Caco-2 (cell line): ENCODE measurements around the gene STRN3. TPM values are rescaled to one million over a fixed set of nuclear protein-coding genes. Genes with fewer than 3 reads are reported as not detected.
"Not testable (repeated sequence)": the region's sequence is repeated elsewhere in the genome, so short reads cannot be mapped to it uniquely, and the experiment has no call there.

ENCODE experiments used
- BruUV-seq: library from RNA; stranded (reverse); fragments of 400-500 nt; replicated peaks from 2 replicates; lab custom pipeline; 2021; lab: Mats Ljungman, UMichigan
- CTCF ChIA-PET: fragments of 300-600 bp; sonication (Branson Sonifier 250); formaldehyde crosslinking; loops from one replicate; lab custom pipeline; 2022; ENCODE audit warnings: antibody characterized with exemption; lab: Charles Lee
- POLR2A ChIA-PET: fragments of 300-600 bp; sonication (Branson Sonifier 250); formaldehyde crosslinking; loops from one replicate; lab custom pipeline; 2022; ENCODE audit warnings: antibody characterized with exemption; lab: Charles Lee
- DNase-seq, 2 experiments: peaks; one replicate each; pipeline versions ENCODE4 v3.0.0 to v3.0.0-alpha.2; 2020 to 2022
- H3K27me3 ChIP-seq: replicated peaks from 2 replicates; pipeline ENCODE4 v1.6.0; 2011; ENCODE audit warnings: low read length; ENCODE audit not compliant: control insufficient read depth, insufficient read depth
- H3K36me3 ChIP-seq: 2 replicates; pipeline ENCODE4 v1.5.1; 2011; ENCODE audit warnings: low read length; ENCODE audit not compliant: control insufficient read depth, insufficient read depth
- H3K4me1 ChIP-seq: fragments of 250-450 bp; sonication (Bioruptor Pico); 2 replicates; pipeline ENCODE4 v1.5.1; 2020; ENCODE audit warnings: mild to moderate bottlenecking
- H3K4me3 ChIP-seq: 2 replicates; pipeline ENCODE4 v1.5.1; 2011; ENCODE audit warnings: low read depth, mild to moderate bottlenecking, control low read depth, low read length
- H3K9me3 ChIP-seq: fragments of 250-450 bp; sonication (Bioruptor Pico); 2 replicates; pipeline ENCODE4 v1.5.1; 2020; ENCODE audit warnings: mild to moderate bottlenecking, moderate library complexity
- H3K27ac Mint-ChIP-seq: one replicate; pipeline ENCODE4 v1.8.0; 2022; ENCODE audit warnings: mixed read lengths; ENCODE audit not compliant: unreplicated experiment
- H3K27me3 Mint-ChIP-seq: one replicate; pipeline ENCODE4 v1.8.0; 2022; ENCODE audit warnings: mixed read lengths; ENCODE audit not compliant: insufficient read depth, unreplicated experiment
- H3K36me3 Mint-ChIP-seq: one replicate; pipeline ENCODE4 v1.8.0; 2022; ENCODE audit warnings: mild to moderate bottlenecking, mixed read lengths; ENCODE audit not compliant: insufficient read depth, unreplicated experiment
- H3K4me1 Mint-ChIP-seq: one replicate; pipeline ENCODE4 v1.8.0; 2022; ENCODE audit warnings: low read depth, mixed read lengths; ENCODE audit not compliant: unreplicated experiment
- H3K4me3 Mint-ChIP-seq: one replicate; pipeline ENCODE4 v1.8.0; 2022; ENCODE audit warnings: mild to moderate bottlenecking, moderate library complexity, mixed read lengths; ENCODE audit not compliant: unreplicated experiment
- H3K9me3 Mint-ChIP-seq: one replicate; pipeline ENCODE4 v1.8.0; 2022; ENCODE audit warnings: mixed read lengths; ENCODE audit not compliant: unreplicated experiment
- CTCF ChIP-seq, 2 experiments: fragments of 200-600 bp in 1 of 2; IDR thresholded peaks; 1 replicate in 1 of 2; 2 replicates in 1 of 2; pipeline versions ENCODE4 v1.5.1 to v1.8.0; 2011 to 2022; ENCODE audit warnings: antibody characterized with exemption in 1 of 2, control low read depth in 1 of 2, inconsistent platforms in 1 of 2, low read depth in 1 of 2, low read length in 1 of 2, mild to moderate bottlenecking in 1 of 2, moderate library complexity in 1 of 2; ENCODE audit not compliant: insufficient read depth in 1 of 2, severe bottlenecking in 1 of 2, unreplicated experiment in 1 of 2
- intact Hi-C: fragments of 100-400 bp; cut with micrococcal nuclease; formaldehyde crosslinking; loops from one replicate; pipeline ENCODE4 v1.10.0; 2022; ENCODE audit not compliant: unreplicated experiment
- total RNA-seq: library from RNA; stranded (reverse); gene quantifications from 2 replicates; pipeline ENCODE4 v1.2.3, GENCODE V29; 2022

STRN3 gene
- total RNA-seq, 1 experiment from 2014 or later, result 38.0 TPM

- no peak for DNase-seq
- ChIA-PET POLR2A (no interaction called here), CTCF (no interaction called here)
- H3K9me3 Mint-ChIP-seq, result no peaks in the 10 kb centered on the region
- no peaks in the 10 kb centered on the region for H3K4me1 ChIP-seq
- H3K4me3 Mint-ChIP-seq, result no peak overlapping the region
- H3K36me3 ChIP-seq, result peaks cover 2% of the 10 kb centered on the region; the same call in 1 of the 2 replicates
- intact Hi-C loops, result no loop called here
- no peaks in the 10 kb centered on the region for H3K4me1 Mint-ChIP-seq
- BruUV-seq, result no TSS peak
- H3K4me3 ChIP-seq, result no peak overlapping the region
- no peak overlapping the region for H3K27ac Mint-ChIP-seq
- H3K36me3 Mint-ChIP-seq, result peaks cover 43% of the 10 kb centered on the region
- no peaks in the 10 kb centered on the region for H3K27me3 Mint-ChIP-seq
- H3K27me3 ChIP-seq, result no peaks in the 10 kb centered on the region
- H3K9me3 ChIP-seq, result no peaks in the 10 kb centered on the region
- TF ChIP-seq CTCF (IDR thresholded peaks at IDR 0.05; ENCODE audit: insufficient read depth in 1 of 2, low read depth in 1 of 2, low read length in 1 of 2, severe bottlenecking in 1 of 2, unreplicated experiment in 1 of 2), result no peak
These were observed 85.3 kb downstream of the STRN3 start for GRCh38 chr14:30940886-30941285.

- H3K9me3 ChIP-seq, result no peaks in the 10 kb centered on the region
- ChIA-PET CTCF (interaction anchor here (0.6 kb wide), 1 partner anchor 18 kb away, joined by 5 read pairs; no protein-coding TSS in a partner anchor), POLR2A (no interaction called here)
- intact Hi-C loops, result no loop called here
- no peaks in the 10 kb centered on the region for H3K27me3 ChIP-seq
- H3K9me3 Mint-ChIP-seq, result no peaks in the 10 kb centered on the region
- no peaks in the 10 kb centered on the region for H3K36me3 ChIP-seq
- no peak overlapping the region for H3K4me3 Mint-ChIP-seq
- no peak for TF ChIP-seq CTCF (IDR thresholded peaks at IDR 0.05; ENCODE audit: insufficient read depth in 1 of 2, low read depth in 1 of 2, low read length in 1 of 2, severe bottlenecking in 1 of 2, unreplicated experiment in 1 of 2)
- no peak for DNase-seq
- H3K4me3 ChIP-seq, result no peak overlapping the region
- no peaks in the 10 kb centered on the region for H3K4me1 Mint-ChIP-seq
- H3K27ac Mint-ChIP-seq, result no peak overlapping the region
- no TSS peak for BruUV-seq
- peaks cover 45% of the 10 kb centered on the region for H3K36me3 Mint-ChIP-seq
- H3K27me3 Mint-ChIP-seq, result no peaks in the 10 kb centered on the region
- H3K4me1 ChIP-seq, result no peaks in the 10 kb centered on the region
These were observed 87.6 kb downstream of the STRN3 start for GRCh38 chr14:30938617-30939016.

- intact Hi-C loops, result no loop called here
- no peak for DNase-seq
- H3K36me3 Mint-ChIP-seq, result peaks cover 28% of the 10 kb centered on the region
- Histone ChIP-seq H3K36me3 (no peaks in the 10 kb centered on the region; the same call in 1 of the 2 replicates), H3K27me3 (no peaks in the 10 kb centered on the region), H3K9me3 (no peaks in the 10 kb centered on the region), H3K4me3 (no peak overlapping the region), H3K4me1 (no peaks in the 10 kb centered on the region)
- ChIA-PET POLR2A (no interaction called here), CTCF (no interaction called here)
- TF ChIP-seq CTCF (IDR thresholded peaks at IDR 0.05; ENCODE audit: insufficient read depth in 1 of 2, low read depth in 1 of 2, low read length in 1 of 2, severe bottlenecking in 1 of 2, unreplicated experiment in 1 of 2), result no peak
- no peaks in the 10 kb centered on the region for H3K27me3 Mint-ChIP-seq
- H3K9me3 Mint-ChIP-seq, result no peaks in the 10 kb centered on the region
- no peak overlapping the region for H3K27ac Mint-ChIP-seq
- BruUV-seq, result no TSS peak
- H3K4me1 Mint-ChIP-seq, result no peaks in the 10 kb centered on the region
- H3K4me3 Mint-ChIP-seq, result no peak overlapping the region
These were observed 90.7 kb downstream of the STRN3 start for GRCh38 chr14:30935445-30935844.

GRCh38 chr14:30933937-30934336 lies 92.2 kb downstream of the STRN3 start:
- H3K4me3 Mint-ChIP-seq, H3K4me1 Mint-ChIP-seq, H3K36me3 ChIP-seq, CTCF ChIA-PET, DNase-seq, H3K27me3 Mint-ChIP-seq, H3K4me3 ChIP-seq, POLR2A ChIA-PET, BruUV-seq, H3K9me3 ChIP-seq, H3K27me3 ChIP-seq, H3K9me3 Mint-ChIP-seq, H3K4me1 ChIP-seq, intact Hi-C loops, H3K27ac Mint-ChIP-seq: not testable (repeated sequence)
- peaks cover 18% of the 10 kb centered on the region for H3K36me3 Mint-ChIP-seq
